Epithelial cell of alveolus of lung (primary cell): ENCODE measurements around the gene UMODL1. TPM values are rescaled to one million over a fixed set of nuclear protein-coding genes. Genes with fewer than 3 reads are reported as not detected.

Experiments
- total RNA-seq: library from RNA; depleted of rRNA; stranded (reverse); fragments of >200 nt; gene quantifications from 2 replicates; pipeline ENCODE4 v1.2.1, GENCODE V29; 2015

The UMODL1 gene, protein sequence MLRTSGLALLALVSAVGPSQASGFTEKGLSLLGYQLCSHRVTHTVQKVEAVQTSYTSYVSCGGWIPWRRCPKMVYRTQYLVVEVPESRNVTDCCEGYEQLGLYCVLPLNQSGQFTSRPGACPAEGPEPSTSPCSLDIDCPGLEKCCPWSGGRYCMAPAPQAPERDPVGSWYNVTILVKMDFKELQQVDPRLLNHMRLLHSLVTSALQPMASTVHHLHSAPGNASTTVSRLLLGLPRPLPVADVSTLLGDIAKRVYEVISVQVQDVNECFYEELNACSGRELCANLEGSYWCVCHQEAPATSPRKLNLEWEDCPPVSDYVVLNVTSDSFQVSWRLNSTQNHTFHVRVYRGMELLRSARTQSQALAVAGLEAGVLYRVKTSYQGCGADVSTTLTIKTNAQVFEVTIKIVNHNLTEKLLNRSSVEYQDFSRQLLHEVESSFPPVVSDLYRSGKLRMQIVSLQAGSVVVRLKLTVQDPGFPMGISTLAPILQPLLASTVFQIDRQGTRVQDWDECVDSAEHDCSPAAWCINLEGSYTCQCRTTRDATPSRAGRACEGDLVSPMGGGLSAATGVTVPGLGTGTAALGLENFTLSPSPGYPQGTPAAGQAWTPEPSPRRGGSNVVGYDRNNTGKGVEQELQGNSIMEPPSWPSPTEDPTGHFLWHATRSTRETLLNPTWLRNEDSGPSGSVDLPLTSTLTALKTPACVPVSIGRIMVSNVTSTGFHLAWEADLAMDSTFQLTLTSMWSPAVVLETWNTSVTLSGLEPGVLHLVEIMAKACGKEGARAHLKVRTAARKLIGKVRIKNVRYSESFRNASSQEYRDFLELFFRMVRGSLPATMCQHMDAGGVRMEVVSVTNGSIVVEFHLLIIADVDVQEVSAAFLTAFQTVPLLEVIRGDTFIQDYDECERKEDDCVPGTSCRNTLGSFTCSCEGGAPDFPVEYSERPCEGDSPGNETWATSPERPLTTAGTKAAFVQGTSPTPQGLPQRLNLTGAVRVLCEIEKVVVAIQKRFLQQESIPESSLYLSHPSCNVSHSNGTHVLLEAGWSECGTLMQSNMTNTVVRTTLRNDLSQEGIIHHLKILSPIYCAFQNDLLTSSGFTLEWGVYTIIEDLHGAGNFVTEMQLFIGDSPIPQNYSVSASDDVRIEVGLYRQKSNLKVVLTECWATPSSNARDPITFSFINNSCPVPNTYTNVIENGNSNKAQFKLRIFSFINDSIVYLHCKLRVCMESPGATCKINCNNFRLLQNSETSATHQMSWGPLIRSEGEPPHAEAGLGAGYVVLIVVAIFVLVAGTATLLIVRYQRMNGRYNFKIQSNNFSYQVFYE
- total RNA-seq, result not detected in 2 replicates

DNA sequence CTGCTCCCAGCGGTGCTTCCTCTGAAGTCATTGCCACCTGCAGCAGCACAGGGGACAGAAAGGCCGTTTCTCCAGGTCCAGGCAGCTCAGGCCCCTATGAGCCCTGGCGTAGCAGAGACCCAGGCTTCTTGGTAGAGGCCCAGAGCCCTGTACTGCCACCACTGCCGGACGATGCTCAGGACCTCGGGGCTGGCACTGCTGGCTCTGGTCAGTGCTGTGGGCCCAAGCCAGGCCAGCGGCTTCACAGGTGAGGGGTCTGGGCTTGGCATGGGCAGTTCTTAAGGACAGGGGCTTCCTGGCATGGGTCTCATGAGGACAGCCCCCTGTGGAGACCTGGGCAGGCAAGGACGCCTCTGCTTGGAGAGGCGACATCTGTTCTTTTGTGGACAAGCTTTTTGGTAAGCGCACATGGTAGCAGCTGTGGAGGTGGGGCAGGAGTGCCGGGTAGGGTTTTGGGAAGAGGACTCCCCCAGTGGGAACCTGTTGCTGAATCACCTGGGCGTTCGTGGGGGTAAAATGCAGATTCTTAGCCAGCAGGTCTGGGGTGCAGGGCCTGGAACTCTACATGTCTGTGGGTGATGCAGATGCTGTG, at the start of gene UMODL1:
Gene UMODL1 (plus strand): TSS at position 172 of the 592 bp plus-strand sequence. CDS start 0 bp downstream, at position 172.

Other genes starting within 250 kb of the UMODL1 start
- gene PRDM15, start 192.0 kb upstream of the UMODL1 start, total RNA-seq, result 3.4 and 6.2 TPM in 2 replicates
- 3.9 and 10.5 TPM in 2 replicates for gene C2CD2, start 117.3 kb upstream of the UMODL1 start, total RNA-seq
- gene ZBTB21, start 61.0 kb upstream of the UMODL1 start, total RNA-seq, result 7.5 and 11.9 TPM in 2 replicates
- 3.7 and 4.2 TPM in 2 replicates for gene ABCG1, start 147.8 kb downstream of the UMODL1 start, total RNA-seq
- 0.52 TPM in 1 of 2 replicates, not detected in the other for gene TFF3, start 244.1 kb downstream of the UMODL1 start, total RNA-seq